NCI-H2196 (cell line): ENCODE data around the gene RUNX2.

ENCODE experiments used
- DNase-seq: peaks from one replicate; lab custom pipeline; 2025; ENCODE audit not compliant: unreplicated experiment; lab: John Stamatoyannopoulos, UW

Gene RUNX2

GRCh38 chr6:45430590-45431202 lies 102.6 kb downstream of the RUNX2 start:
- no peak for DNase-seq

GRCh38 chr6:45431317-45432065 lies 103.4 kb downstream of the RUNX2 start:
- no peak for DNase-seq

- DNase-seq, result no peak
These were observed 104.8 kb downstream of the RUNX2 start for GRCh38 chr6:45432977-45433376.

GRCh38 chr6:45433533-45434380 lies 105.6 kb downstream of the RUNX2 start:
- DNase-seq, result no peak

GRCh38 chr6:45434381-45434700 lies 106.2 kb downstream of the RUNX2 start:
- no peak for DNase-seq

GRCh38 chr6:45436544-45437438 lies 108.7 kb downstream of the RUNX2 start:
- no peak for DNase-seq

- DNase-seq, result no peak
These were observed 109.3 kb downstream of the RUNX2 start for GRCh38 chr6:45437439-45437815.

GRCh38 chr6:45438151-45438550 lies 110.0 kb downstream of the RUNX2 start:
- DNase-seq, result no peak

- DNase-seq, result no peak
These were observed 110.8 kb downstream of the RUNX2 start for GRCh38 chr6:45438849-45439406.

- no peak for DNase-seq
These were observed 111.3 kb downstream of the RUNX2 start for GRCh38 chr6:45439459-45439858.

GRCh38 chr6:45439861-45440388 lies 111.8 kb downstream of the RUNX2 start:
- no peak for DNase-seq

GRCh38 chr6:45441851-45442453 lies 113.8 kb downstream of the RUNX2 start:
- DNase-seq, result no peak

GRCh38 chr6:45442716-45443115 lies 114.6 kb downstream of the RUNX2 start:
- no peak for DNase-seq

- no peak for DNase-seq
These were observed 117.2 kb downstream of the RUNX2 start for GRCh38 chr6:45445364-45445748.

- peak; percentile 49 for DNase-seq
These were observed 117.8 kb downstream of the RUNX2 start for GRCh38 chr6:45445749-45446549.

- DNase-seq, result no peak
These were observed 118.9 kb downstream of the RUNX2 start for GRCh38 chr6:45447005-45447404.

- DNase-seq, result no peak
These were observed 119.6 kb downstream of the RUNX2 start for GRCh38 chr6:45447716-45448115.

- DNase-seq, result no peak
These were observed 120.6 kb downstream of the RUNX2 start for GRCh38 chr6:45448417-45449389.
